ENCODE results near the gene SRRM5. TPM values are rescaled to one million over a fixed set of nuclear protein-coding genes. Genes with fewer than 3 reads are reported as not detected.

SRRM5 gene
- total RNA-seq, 1 donor from 2014 or later: 0.29 TPM

DNA sequence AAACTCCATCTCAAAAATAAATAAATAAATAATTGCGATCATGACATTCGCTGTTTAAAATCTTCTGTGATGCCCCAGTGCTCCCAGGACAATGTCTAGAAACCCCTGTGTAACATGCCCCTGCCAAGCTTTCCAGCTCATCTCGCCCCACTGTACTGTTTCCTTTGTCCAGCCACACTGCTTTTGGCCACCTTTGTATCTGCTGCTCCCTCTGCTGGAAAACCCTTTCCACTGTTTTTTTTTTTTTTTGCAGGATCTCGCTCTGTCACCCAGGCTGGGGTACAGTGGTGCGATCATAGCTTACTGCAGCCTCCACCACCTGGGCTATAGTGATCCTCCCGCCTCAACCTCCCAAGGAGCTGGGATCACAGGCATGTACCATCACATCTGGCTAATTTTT, 50.6 kb downstream of the SRRM5 start:
- Histone ChIP-seq H3K27ac (no peak overlapping the region), H3K36me3 (peaks cover 57% of the 10 kb centered on the region), H3K9me3 (no peaks in the 10 kb centered on the region), H3K4me3 (no peak overlapping the region), H3K27me3 (no peaks in the 10 kb centered on the region), H3K4me1 (peaks cover 16% of the 10 kb centered on the region)
- TF ChIP-seq, protein P1, sequence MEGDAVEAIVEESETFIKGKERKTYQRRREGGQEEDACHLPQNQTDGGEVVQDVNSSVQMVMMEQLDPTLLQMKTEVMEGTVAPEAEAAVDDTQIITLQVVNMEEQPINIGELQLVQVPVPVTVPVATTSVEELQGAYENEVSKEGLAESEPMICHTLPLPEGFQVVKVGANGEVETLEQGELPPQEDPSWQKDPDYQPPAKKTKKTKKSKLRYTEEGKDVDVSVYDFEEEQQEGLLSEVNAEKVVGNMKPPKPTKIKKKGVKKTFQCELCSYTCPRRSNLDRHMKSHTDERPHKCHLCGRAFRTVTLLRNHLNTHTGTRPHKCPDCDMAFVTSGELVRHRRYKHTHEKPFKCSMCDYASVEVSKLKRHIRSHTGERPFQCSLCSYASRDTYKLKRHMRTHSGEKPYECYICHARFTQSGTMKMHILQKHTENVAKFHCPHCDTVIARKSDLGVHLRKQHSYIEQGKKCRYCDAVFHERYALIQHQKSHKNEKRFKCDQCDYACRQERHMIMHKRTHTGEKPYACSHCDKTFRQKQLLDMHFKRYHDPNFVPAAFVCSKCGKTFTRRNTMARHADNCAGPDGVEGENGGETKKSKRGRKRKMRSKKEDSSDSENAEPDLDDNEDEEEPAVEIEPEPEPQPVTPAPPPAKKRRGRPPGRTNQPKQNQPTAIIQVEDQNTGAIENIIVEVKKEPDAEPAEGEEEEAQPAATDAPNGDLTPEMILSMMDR (IDR thresholded peaks at IDR 0.05): peak; percentile 14
- DNase-seq (no peak), ATAC-seq (no peak)
- intact Hi-C loops (cut with DNase I): no loop called here

DNA sequence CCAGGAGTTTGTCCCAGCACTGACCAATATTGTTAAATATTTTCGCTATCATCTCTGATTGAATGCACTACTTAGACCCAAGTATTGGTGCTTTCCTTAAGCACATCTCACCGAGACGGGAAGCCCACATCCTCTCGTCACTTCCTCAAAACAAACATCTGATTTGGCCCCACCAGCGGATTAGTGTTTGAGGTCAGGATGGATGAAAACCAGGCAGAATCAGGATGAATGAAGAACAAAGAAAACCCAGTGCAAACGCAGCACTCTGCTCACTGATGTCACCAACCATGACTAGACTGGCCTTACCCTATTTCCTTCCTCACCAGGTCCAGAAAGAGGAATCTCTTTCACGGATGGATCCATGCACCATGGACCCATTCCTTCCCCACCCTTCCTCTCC, 52.1 kb downstream of the SRRM5 start:
- H3K9me3 ChIP-seq: no peaks in the 10 kb centered on the region
- TF ChIP-seq, protein P1 (IDR thresholded peaks at IDR 0.05): no peak
- no peaks in the 10 kb centered on the region for H3K27me3 ChIP-seq
- H3K27ac ChIP-seq: no peak overlapping the region
- DNase-seq: no peak
- intact Hi-C loops (cut with DNase I): no loop called here
- no peak overlapping the region for H3K4me3 ChIP-seq
- peaks cover 48% of the 10 kb centered on the region for H3K36me3 ChIP-seq
- ATAC-seq: no peak
- H3K4me1 ChIP-seq: peaks cover 20% of the 10 kb centered on the region

Other genes with a start within 250 kb of the SRRM5 start
- gene TEX101, start 197.2 kb upstream of the SRRM5 start, total RNA-seq: not detected
- 0.75 TPM for gene LYPD3, start 146.5 kb upstream of the SRRM5 start, total RNA-seq
- gene PHLDB3, start 107.3 kb upstream of the SRRM5 start, total RNA-seq: 9.1 TPM
- gene ETHE1, start 84.9 kb upstream of the SRRM5 start, total RNA-seq: 34.6 TPM
- 2.3 TPM for gene ZNF575, start 78.9 kb upstream of the SRRM5 start, total RNA-seq
- 23.8 TPM for gene XRCC1, start 36.6 kb upstream of the SRRM5 start, total RNA-seq
- 4.7 TPM for gene PINLYP, start 36.3 kb upstream of the SRRM5 start, total RNA-seq
- gene IRGQ, start 16.0 kb upstream of the SRRM5 start, total RNA-seq: 23.2 TPM
- 16.6 TPM for gene ZNF576, start 15.5 kb upstream of the SRRM5 start, total RNA-seq
- gene ZNF428, start 7.5 kb downstream of the SRRM5 start, total RNA-seq: 27.1 TPM
- gene CADM4, start 27.8 kb downstream of the SRRM5 start, total RNA-seq: 8.7 TPM
- 97.2 TPM for gene PLAUR, start 58.1 kb downstream of the SRRM5 start, total RNA-seq
- gene IRGC, start 104.0 kb downstream of the SRRM5 start, total RNA-seq: not detected
- gene SMG9, start 142.9 kb downstream of the SRRM5 start, total RNA-seq: 44.7 TPM
- gene KCNN4, start 168.9 kb downstream of the SRRM5 start, total RNA-seq: 7.3 TPM
- 3.6 TPM for gene LYPD5, start 190.4 kb downstream of the SRRM5 start, total RNA-seq
- 11.7 TPM for gene ZNF283, start 215.2 kb downstream of the SRRM5 start, total RNA-seq